ENCODE data around the gene POLR1A. TPM values are rescaled to one million over a fixed set of nuclear protein-coding genes. Genes with fewer than 3 reads are reported as not detected.

POLR1A gene
- total and polyA plus RNA-seq, 2 of the 13 experiments (the other 11 are each of a cell fraction or from before 2014, with no cell fraction given), result 7.2 to 39.9 TPM

DNA sequence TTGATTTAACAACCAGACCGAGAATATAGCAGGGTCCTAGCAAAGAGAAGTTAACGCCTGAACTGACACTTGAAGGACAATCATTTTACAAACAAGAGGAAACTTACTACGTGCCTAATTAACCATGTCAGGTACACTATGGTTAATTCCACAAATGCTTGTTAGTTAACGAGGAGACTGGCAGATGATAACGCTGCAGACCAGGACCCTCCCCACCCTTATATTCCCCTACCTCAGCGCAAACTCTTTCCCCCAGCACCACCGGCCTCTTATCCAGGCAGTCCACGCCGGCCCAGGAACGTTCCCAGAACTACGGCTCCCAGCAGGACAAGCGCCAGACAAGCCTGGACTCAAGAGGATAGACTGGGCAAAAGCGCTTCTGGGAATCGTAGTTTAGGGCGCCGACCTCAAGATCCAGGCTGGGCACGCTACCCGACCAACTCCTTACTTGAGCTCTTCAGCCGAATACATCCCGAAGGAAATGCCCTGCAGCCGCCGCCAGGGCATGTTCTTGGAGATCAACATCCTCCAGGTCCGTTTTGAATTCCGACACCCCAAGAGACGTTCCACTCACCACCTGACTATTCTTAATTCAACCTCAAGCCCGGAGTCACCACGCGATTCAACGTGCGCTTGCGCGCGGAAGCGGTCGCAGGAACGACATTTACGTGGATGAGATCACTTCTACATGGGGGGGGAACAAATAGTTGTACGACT is at the start of gene POLR1A (continued):
- TF ChIP-seq NFYB (CRISPR knock-in tag; IDR thresholded peaks at IDR 0.05) (no peak), ZNF446 (CRISPR knock-in tag; IDR thresholded peaks at IDR 0.05) (no peak), ZNF850 (CRISPR knock-in tag; conservative IDR thresholded peaks at IDR 0.05) (0 out of 2 replicates have a peak, but pooled peaks have one; percentile 39), ZNF20 (CRISPR knock-in tag; IDR thresholded peaks at IDR 0.05) (no peak), ZNF484 (CRISPR knock-in tag; IDR thresholded peaks at IDR 0.05; ENCODE audit: borderline replicate concordance, low read depth) (no peak), ZNF616 (CRISPR knock-in tag; IDR thresholded peaks at IDR 0.05; ENCODE audit: low read depth) (no peak), JUNB (CRISPR knock-in tag; IDR thresholded peaks at IDR 0.05; ENCODE audit: borderline replicate concordance) (no peak), GTF3A (CRISPR knock-in tag; conservative IDR thresholded peaks at IDR 0.05) (no peak; the same call in 1 of the 2 replicates), SMAD3 (CRISPR knock-in tag; IDR thresholded peaks at IDR 0.05) (no peak), ELF4 (CRISPR knock-in tag; IDR thresholded peaks at IDR 0.05; ENCODE audit: borderline replicate concordance) (no peak), KDM5A (IDR thresholded peaks at IDR 0.05; ENCODE audit: borderline replicate concordance, low read length) (peak; percentile 87; the same call in 1 of the 2 replicates), HDAC2 (CRISPR knock-in tag; IDR thresholded peaks at IDR 0.05) (peak; percentile 49), REPIN1 (CRISPR knock-in tag; IDR thresholded peaks at IDR 0.05; ENCODE audit: borderline replicate concordance, low read depth) (no peak; the same call in 1 of the 2 replicates), SMYD3 (CRISPR knock-in tag; IDR thresholded peaks at IDR 0.05) (0 out of 2 replicates have a peak, but pooled peaks have one; percentile 10), ZFX (CRISPR knock-in tag; IDR thresholded peaks at IDR 0.05; ENCODE audit: low read depth) (peak; percentile 94), ZNF510 (CRISPR knock-in tag; IDR thresholded peaks at IDR 0.05; ENCODE audit: low read depth) (no peak)
- TF ChIP-seq, protein P1, sequence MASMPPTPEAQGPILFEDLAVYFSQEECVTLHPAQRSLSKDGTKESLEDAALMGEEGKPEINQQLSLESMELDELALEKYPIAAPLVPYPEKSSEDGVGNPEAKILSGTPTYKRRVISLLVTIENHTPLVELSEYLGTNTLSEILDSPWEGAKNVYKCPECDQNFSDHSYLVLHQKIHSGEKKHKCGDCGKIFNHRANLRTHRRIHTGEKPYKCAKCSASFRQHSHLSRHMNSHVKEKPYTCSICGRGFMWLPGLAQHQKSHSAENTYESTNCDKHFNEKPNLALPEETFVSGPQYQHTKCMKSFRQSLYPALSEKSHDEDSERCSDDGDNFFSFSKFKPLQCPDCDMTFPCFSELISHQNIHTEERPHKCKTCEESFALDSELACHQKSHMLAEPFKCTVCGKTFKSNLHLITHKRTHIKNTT (CRISPR knock-in tag; IDR thresholded peaks at IDR 0.05), result no peak
- TF ChIP-seq, protein P2, sequence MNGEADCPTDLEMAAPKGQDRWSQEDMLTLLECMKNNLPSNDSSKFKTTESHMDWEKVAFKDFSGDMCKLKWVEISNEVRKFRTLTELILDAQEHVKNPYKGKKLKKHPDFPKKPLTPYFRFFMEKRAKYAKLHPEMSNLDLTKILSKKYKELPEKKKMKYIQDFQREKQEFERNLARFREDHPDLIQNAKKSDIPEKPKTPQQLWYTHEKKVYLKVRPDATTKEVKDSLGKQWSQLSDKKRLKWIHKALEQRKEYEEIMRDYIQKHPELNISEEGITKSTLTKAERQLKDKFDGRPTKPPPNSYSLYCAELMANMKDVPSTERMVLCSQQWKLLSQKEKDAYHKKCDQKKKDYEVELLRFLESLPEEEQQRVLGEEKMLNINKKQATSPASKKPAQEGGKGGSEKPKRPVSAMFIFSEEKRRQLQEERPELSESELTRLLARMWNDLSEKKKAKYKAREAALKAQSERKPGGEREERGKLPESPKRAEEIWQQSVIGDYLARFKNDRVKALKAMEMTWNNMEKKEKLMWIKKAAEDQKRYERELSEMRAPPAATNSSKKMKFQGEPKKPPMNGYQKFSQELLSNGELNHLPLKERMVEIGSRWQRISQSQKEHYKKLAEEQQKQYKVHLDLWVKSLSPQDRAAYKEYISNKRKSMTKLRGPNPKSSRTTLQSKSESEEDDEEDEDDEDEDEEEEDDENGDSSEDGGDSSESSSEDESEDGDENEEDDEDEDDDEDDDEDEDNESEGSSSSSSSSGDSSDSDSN (CRISPR knock-in tag; IDR thresholded peaks at IDR 0.05), result no peak
- TF ChIP-seq, protein P3, sequence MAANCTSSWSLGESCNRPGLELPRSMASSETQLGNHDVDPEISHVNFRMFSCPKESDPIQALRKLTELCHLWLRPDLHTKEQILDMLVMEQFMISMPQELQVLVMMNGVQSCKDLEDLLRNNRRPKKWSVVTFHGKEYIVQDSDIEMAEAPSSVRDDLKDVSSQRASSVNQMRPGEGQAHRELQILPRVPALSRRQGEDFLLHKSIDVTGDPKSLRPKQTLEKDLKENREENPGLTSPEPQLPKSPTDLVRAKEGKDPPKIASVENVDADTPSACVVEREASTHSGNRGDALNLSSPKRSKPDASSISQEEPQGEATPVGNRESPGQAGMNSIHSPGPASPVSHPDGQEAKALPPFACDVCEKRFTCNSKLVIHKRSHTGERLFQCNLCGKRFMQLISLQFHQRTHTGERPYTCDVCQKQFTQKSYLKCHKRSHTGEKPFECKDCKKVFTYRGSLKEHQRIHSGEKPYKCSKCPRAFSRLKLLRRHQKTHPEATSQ (CRISPR knock-in tag; IDR thresholded peaks at IDR 0.05; ENCODE audit: borderline replicate concordance), result no peak
- TF ChIP-seq, protein P4, sequence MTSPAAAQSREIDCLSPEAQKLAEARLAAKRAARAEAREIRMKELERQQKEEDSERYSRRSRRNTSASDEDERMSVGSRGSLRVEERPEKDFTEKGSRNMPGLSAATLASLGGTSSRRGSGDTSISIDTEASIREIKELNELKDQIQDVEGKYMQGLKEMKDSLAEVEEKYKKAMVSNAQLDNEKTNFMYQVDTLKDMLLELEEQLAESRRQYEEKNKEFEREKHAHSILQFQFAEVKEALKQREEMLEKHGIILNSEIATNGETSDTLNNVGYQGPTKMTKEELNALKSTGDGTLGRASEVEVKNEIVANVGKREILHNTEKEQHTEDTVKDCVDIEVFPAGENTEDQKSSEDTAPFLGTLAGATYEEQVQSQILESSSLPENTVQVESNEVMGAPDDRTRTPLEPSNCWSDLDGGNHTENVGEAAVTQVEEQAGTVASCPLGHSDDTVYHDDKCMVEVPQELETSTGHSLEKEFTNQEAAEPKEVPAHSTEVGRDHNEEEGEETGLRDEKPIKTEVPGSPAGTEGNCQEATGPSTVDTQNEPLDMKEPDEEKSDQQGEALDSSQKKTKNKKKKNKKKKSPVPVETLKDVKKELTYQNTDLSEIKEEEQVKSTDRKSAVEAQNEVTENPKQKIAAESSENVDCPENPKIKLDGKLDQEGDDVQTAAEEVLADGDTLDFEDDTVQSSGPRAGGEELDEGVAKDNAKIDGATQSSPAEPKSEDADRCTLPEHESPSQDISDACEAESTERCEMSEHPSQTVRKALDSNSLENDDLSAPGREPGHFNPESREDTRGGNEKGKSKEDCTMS (CRISPR knock-in tag; conservative IDR thresholded peaks at IDR 0.05), result no peak
- TF ChIP-seq, protein P5, sequence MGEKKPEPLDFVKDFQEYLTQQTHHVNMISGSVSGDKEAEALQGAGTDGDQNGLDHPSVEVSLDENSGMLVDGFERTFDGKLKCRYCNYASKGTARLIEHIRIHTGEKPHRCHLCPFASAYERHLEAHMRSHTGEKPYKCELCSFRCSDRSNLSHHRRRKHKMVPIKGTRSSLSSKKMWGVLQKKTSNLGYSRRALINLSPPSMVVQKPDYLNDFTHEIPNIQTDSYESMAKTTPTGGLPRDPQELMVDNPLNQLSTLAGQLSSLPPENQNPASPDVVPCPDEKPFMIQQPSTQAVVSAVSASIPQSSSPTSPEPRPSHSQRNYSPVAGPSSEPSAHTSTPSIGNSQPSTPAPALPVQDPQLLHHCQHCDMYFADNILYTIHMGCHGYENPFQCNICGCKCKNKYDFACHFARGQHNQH (CRISPR knock-in tag; IDR thresholded peaks at IDR 0.05), result no peak
